ENCODE measurements around the gene EPHX1. TPM values are rescaled to one million over a fixed set of nuclear protein-coding genes. Genes with fewer than 3 reads are reported as not detected.

Gene EPHX1
- total and polyA plus RNA-seq, 4 donors: 31.7 to 115 (median 98.5) TPM

GRCh38 chr1:225888898-225889601 is 79.1 kb downstream of the EPHX1 start, which contains the start of gene LEFTY1:
Gene LEFTY1, minus strand, starts transcription at chr1:225889146. Its CDS starts 80 bp downstream, at chr1:225889066.
- H3K27ac ChIP-seq (ENCODE audit: low read depth in 1 of 2, low read length in 1 of 2): no peak within 1 kb of the TSS
- peak within 1 kb of the TSS in 1 of 2 donors; percentile 23 for H3K9ac ChIP-seq (ENCODE audit: insufficient read depth in 1 of 2, low read length in 2 of 2)
- H3K4me1 ChIP-seq (ENCODE audit: control insufficient read depth in 5 of 5, insufficient read depth in 5 of 5, low read length in 5 of 5): peaks cover 0 to 34% (median 10%) of the 10 kb centered on the region in 5 donors
- no peaks in the 10 kb centered on the region for H3K36me3 ChIP-seq (ENCODE audit: control insufficient read depth in 4 of 4, insufficient read depth in 4 of 4, low read length in 4 of 4)
- no peaks in the 10 kb centered on the region for H3K9me3 ChIP-seq (ENCODE audit: control insufficient read depth in 4 of 4, insufficient read depth in 3 of 4, low read length in 3 of 4)
- TF ChIP-seq, protein P1, sequence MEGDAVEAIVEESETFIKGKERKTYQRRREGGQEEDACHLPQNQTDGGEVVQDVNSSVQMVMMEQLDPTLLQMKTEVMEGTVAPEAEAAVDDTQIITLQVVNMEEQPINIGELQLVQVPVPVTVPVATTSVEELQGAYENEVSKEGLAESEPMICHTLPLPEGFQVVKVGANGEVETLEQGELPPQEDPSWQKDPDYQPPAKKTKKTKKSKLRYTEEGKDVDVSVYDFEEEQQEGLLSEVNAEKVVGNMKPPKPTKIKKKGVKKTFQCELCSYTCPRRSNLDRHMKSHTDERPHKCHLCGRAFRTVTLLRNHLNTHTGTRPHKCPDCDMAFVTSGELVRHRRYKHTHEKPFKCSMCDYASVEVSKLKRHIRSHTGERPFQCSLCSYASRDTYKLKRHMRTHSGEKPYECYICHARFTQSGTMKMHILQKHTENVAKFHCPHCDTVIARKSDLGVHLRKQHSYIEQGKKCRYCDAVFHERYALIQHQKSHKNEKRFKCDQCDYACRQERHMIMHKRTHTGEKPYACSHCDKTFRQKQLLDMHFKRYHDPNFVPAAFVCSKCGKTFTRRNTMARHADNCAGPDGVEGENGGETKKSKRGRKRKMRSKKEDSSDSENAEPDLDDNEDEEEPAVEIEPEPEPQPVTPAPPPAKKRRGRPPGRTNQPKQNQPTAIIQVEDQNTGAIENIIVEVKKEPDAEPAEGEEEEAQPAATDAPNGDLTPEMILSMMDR (IDR thresholded peaks at IDR 0.05; ENCODE audit: control extremely low read depth, extremely low read depth): no peak
- H3K4me3 ChIP-seq: no peak within 1 kb of the TSS
- peak; percentile 94 to 98 (median 98) for DNase-seq
- ATAC-seq (ENCODE audit: insufficient read depth, low FRiP score): no peak
- H3K27me3 ChIP-seq (ENCODE audit: control insufficient read depth in 3 of 3, insufficient read depth in 3 of 3, low read length in 2 of 3): no peaks in the 10 kb centered on the region
- WGBS, 2 donors: 81 to 86% methylated on average over 11 of the region's 11 CpGs

DNA sequence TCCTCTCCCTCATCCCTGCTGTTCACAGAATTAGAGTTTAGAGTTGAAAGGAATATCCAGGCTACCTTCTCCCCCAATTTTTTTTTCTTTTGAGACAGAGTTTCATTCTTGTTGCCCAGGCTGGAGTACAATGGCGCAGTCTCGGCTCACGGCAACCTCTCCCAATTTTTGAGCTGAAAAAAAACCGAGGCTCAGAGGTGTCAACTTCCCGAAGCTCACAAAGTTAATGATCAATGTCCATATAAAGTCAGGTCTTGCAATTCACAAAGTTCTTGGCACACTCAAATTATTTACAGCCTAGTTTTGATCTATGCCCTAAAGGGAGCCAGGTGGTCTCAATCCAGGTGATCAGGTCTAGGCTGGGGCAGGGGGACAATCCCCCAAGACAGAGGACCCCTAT is 79.8 kb downstream of the EPHX1 start:
- TF ChIP-seq, protein P1 (IDR thresholded peaks at IDR 0.05; ENCODE audit: control extremely low read depth, extremely low read depth): no peak
- no peak overlapping the region for H3K4me3 ChIP-seq
- WGBS, 2 donors: 94 to 98% methylated on average over 5 of the region's 5 CpGs
- no peak overlapping the region for H3K9ac ChIP-seq (ENCODE audit: insufficient read depth in 1 of 2, low read length in 2 of 2)
- ATAC-seq (ENCODE audit: insufficient read depth, low FRiP score) (no peak), DNase-seq (no peak)
- H3K27ac ChIP-seq (ENCODE audit: low read depth in 1 of 2, low read length in 1 of 2): no peak overlapping the region
- no peaks in the 10 kb centered on the region for H3K27me3 ChIP-seq (ENCODE audit: control insufficient read depth in 3 of 3, insufficient read depth in 3 of 3, low read length in 2 of 3)
- no peaks in the 10 kb centered on the region for H3K9me3 ChIP-seq (ENCODE audit: control insufficient read depth in 4 of 4, insufficient read depth in 3 of 4, low read length in 3 of 4)
- peaks cover 0 to 34% (median 10%) of the 10 kb centered on the region in 5 donors for H3K4me1 ChIP-seq (ENCODE audit: control insufficient read depth in 5 of 5, insufficient read depth in 5 of 5, low read length in 5 of 5)
- H3K36me3 ChIP-seq (ENCODE audit: control insufficient read depth in 4 of 4, insufficient read depth in 4 of 4, low read length in 4 of 4): no peaks in the 10 kb centered on the region

- Histone ChIP-seq H3K27me3 (ENCODE audit: control insufficient read depth in 3 of 3, insufficient read depth in 3 of 3, low read length in 2 of 3) (no peaks in the 10 kb centered on the region), H3K27ac (ENCODE audit: low read depth in 1 of 2, low read length in 1 of 2) (no peak overlapping the region), H3K9ac (ENCODE audit: insufficient read depth in 1 of 2, low read length in 2 of 2) (no peak overlapping the region), H3K36me3 (ENCODE audit: control insufficient read depth in 4 of 4, insufficient read depth in 4 of 4, low read length in 4 of 4) (no peaks in the 10 kb centered on the region), H3K4me1 (ENCODE audit: control insufficient read depth in 5 of 5, insufficient read depth in 5 of 5, low read length in 5 of 5) (peaks cover 0 to 34% (median 10%) of the 10 kb centered on the region in 5 donors), H3K4me3 (no peak overlapping the region), H3K9me3 (ENCODE audit: control insufficient read depth in 4 of 4, insufficient read depth in 3 of 4, low read length in 3 of 4) (no peaks in the 10 kb centered on the region)
- TF ChIP-seq, protein P1 (IDR thresholded peaks at IDR 0.05; ENCODE audit: control extremely low read depth, extremely low read depth): no peak
- 73 to 87% methylated on average over 6 of the region's 6 CpGs for WGBS, 2 donors
- no peak for ATAC-seq (ENCODE audit: insufficient read depth, low FRiP score)
- DNase-seq: no peak
These were observed 80.7 kb downstream of the EPHX1 start for GRCh38 chr1:225890346-225891228.

Measured in lung (tissue), 12 donors.